ENCODE data around the gene EPN2.

The EPN2 gene

DNA sequence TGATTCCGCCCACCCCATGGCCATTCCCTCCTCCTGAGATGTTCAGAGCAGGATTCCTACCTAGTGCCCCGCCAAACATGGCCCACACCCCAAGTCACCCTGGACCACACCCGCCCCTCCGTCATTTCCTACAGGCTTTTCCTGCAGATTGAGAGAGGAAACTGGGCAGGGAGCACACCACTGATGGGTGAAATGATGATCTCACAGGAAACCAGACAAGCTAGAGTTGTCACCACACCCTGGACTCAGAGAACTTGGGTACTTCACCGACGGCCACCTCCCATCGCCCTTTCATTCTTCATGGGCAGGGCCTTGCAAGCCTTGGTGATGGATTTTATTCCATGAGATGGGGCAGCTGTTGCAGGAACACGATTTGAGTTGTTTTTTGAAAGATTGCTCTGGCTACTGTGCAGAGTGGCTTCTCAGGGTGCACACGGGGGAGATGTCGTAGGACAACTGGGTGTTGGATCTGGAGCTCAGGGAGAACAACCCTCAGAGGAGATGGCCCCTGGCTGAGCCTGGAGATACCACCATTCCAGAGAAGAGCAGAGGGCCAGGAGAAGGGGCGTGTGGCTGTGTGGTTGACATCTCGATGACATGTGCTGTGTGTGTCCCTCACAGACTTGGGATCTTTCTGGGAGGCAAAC is 132.8 kb downstream of the EPN2 start:
- peak; percentile 26 for DNase-seq

DNA sequence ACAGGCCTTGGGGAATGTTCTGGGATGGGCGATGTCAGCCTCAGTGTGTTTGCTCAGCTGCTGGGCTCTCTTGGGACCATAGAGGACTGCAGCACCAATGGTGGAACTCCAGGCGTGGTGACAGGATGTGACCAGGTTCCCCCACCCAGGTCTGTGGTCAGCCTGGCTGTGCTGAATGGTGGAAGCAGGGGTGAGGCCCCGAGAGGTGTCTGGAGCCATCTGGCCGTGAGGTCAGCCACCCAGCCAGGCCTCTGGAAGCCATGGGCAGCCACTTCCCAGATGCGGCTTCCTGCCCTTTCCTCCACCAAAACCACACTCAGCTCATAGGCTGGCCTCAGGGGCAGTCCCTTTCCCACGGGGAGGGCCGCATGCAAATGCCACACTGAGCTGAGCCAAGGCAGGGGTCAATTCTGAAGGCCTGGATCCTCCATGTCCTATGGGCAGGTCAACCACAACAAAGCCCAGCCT is 133.4 kb downstream of the EPN2 start:
- DNase-seq = peak; percentile 72

- DNase-seq = no peak
Observed at GRCh38 chr17:19371259-19372010, 134.3 kb downstream of the EPN2 start.

DNA sequence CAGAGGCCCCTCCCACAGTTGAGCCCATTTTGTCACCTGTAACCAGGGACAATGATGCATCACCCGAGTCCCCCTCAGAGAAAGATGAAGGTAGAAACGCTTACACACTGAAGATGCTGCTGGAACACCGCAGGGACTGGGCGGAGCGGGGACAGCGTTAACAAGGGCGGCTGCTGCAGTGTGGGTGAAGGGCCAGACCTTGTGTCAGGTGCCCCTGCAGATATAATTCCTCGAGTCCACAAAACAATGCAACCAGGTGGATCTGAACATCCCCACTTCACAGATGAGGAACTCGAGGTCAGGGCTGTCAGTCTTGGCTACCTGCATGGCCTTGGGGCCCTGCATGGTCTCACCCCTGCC is 134.8 kb downstream of the EPN2 start:
- DNase-seq = no peak

DNA sequence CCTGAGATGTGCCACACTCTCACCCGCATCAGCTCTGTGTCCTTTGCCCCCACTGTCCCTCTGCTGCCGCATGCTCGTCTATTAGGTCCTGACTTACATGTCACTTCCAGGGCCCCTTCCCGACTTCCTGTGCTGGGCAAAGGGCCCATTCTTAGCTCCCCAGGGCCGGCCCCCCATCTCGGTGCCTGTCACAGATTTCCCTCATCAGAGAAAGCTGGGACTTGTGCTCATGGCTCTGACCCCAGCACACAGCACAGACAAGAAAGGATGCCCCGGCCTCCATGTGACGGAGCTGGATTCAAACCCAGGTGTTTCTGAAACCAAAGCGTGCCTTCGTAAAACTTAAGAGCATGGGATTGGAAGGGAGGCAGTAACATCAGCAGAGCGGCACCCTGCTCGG is 135.3 kb downstream of the EPN2 start:
- DNase-seq = no peak

DNA sequence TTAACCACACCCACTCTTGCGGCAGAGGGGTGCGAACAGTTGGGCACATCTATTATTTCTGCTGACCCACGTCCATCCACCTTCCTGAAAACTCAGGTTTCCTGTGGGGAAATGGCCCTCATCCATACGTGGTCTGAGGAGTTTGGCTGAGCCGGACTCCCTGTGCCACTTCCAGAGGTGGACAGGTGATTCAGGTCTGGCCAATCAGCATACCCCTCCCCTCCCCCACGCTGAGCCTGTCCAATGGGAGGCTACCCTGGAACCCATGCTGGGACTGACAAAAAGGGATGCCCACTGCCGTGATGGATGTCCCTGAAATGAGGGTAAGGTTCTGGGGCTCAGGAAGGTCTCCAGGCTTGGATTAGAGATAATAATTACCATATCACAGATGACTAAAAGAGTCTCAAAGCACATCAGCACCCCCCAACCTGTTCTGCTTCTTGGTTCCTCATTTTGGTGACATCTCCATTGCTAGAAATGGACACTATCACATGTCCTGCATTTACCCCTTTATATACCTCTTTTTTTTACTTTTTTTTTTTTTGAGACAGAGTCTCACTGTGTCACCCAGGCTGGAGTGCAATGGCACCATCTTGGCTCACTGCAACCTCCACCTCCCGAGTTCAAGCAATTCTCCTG is 135.8 kb downstream of the EPN2 start:
- DNase-seq = no peak

- DNase-seq = no peak
Observed at GRCh38 chr17:19374136-19374535, 137.0 kb downstream of the EPN2 start.

GRCh38 chr17:19375732-19376131 is 138.6 kb downstream of the EPN2 start:
- no peak for DNase-seq

DNA sequence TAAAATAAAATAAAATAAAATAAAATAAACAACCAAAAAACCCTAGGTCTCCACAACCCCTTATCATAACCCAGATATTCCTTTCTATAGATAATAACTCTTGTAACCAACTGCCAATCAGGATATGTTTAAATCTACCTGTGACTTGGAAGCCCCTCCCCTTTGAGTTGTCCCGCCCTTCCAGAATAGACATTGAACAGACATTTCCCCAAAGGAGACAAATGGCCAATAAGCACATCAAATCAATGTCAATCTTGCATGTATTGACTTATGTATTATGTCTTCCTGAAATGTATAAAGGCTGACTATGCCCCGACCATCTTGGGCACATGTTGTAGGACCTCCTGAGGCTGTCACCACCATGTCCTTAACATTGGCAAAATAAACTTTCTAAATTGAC is 139.6 kb downstream of the EPN2 start:
- peak; percentile 11 for DNase-seq

DNA sequence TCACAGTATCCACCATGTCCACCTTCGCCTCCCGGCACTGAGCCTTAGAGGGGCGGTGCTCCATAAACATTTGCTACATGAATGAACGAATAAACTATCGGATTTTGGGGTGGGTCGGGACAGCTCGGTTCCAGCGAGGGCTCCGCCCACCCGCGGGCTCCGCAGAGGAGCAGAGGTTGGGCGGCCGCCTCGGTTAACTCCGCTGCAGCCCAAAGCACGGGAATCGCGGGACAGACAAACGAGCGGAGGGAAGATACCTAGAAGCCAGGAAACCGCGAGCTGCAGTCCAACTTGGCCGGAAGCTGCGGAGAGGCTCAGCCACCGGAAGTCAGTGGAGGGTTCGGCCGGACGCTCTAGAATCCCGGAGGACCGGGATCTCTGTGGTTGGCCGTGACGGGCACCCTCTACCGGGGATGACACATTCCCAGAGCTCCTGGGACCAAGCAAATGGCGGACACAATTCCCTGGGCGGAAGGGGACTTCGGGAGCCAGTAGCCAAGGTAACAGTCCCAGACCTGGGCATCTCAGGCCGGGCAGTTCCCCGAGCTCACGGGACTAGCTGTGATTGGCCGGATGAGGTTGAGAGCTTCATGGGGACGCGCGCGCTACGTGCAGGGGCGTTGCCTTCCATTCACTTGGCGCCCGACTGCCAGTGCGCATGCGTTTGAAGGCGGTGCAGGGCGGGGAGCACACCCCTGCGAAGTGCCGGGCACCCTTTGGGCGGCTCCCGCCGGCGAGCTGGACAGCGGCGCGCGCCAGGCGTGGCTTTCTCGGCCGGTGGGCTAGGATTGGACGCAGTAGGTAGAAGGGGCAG is 140.6 kb downstream of the EPN2 start:
- peak; percentile 100 for DNase-seq

DNA sequence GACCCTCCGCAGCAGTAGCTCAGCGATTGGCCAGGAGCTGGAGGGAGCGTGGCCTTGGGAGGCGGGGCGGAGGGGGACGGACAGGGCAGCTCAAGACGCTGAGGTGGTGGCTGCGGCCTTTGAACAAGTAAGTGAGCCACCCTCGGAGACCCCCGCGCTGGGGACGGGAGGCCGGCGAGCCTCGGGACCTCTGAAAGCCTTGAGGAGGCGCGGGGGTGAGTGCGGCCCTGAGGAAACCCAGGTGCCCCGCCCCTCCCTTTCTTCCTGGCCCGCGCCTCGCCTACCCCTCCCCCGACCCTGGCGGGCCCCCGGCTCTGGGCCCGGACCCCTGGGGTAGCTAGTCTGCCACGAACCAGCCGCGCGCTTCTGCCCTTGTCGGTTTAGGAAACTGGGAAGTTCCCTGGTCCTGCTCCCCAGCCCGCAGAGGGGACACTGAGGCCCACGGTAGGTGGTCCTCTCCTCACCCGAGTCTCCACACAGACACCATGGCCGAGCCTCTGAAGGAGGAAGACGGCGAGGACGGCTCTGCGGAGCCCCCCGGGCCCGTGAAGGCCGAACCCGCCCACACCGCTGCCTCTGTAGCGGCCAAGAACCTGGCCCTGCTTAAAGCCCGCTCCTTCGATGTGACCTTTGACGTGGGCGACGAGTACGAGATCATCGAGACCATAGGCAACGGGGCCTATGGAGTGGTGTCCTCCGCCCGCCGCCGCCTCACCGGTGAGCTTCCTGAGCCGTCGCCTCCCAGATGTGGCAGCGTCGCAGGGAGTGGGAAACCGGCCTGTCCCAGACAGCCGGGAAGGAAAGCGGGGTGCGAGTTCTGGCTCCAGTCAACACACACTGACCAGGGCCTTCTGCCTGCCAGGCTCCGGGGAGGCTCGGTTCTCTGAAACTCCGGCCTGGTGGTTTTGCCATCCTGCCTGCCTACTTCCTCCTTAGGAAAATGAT is 141.5 kb downstream of the EPN2 start, which contains the start of gene MAPK7:
Gene MAPK7 (plus strand): TSS at position 83 of the 945 bp plus-strand sequence. CDS start 403 bp downstream, at position 486.
- DNase-seq = no peak

DNA sequence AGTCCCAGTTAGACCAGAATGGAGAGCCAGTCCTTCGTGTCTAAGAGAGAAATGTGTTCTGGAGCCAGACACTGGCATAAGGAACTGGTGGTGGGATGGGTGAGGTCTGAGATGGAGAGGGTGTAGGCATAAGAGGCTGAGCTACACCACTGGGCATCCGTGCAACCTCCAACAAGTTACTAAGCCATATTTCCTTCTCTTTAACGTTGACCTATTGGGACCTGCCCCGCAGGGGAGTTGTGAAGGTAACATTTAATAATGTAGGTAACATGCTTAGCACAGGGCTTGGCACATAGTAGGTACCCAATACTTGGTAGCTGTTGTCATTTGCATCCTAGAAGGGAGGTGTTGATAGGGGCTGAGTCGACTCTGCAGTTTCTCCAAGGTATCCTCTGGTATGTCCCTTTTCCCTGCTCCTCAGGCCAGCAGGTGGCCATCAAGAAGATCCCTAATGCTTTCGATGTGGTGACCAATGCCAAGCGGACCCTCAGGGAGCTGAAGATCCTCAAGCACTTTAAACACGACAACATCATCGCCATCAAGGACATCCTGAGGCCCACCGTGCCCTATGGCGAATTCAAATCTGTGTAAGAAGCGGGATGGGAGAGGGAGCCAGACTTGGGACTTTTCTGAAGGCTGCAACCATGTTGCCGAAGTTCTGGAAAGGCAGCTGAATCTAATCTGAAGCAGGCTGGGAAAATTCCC is 142.3 kb downstream of the EPN2 start:
- DNase-seq = no peak

DNA sequence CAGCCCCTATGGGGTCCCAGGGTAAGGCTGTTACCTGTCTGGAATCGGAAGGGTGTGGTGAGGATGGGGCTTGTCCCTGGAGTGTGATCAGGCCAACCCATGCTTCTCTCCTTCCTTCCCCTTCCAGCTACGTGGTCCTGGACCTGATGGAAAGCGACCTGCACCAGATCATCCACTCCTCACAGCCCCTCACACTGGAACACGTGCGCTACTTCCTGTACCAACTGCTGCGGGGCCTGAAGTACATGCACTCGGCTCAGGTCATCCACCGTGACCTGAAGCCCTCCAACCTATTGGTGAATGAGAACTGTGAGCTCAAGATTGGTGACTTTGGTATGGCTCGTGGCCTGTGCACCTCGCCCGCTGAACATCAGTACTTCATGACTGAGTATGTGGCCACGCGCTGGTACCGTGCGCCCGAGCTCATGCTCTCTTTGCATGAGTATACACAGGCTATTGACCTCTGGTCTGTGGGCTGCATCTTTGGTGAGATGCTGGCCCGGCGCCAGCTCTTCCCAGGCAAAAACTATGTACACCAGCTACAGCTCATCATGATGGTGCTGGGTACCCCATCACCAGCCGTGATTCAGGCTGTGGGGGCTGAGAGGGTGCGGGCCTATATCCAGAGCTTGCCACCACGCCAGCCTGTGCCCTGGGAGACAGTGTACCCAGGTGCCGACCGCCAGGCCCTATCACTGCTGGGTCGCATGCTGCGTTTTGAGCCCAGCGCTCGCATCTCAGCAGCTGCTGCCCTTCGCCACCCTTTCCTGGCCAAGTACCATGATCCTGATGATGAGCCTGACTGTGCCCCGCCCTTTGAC is 143.5 kb downstream of the EPN2 start:
- DNase-seq = peak; percentile 16

DNA sequence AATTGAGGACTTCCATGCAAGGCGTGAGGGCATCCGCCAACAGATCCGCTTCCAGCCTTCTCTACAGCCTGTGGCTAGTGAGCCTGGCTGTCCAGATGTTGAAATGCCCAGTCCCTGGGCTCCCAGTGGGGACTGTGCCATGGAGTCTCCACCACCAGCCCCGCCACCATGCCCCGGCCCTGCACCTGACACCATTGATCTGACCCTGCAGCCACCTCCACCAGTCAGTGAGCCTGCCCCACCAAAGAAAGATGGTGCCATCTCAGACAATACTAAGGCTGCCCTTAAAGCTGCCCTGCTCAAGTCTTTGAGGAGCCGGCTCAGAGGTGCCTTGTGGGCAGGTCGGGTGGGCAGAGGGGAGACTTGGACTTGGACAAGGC is 144.2 kb downstream of the EPN2 start:
- no peak for DNase-seq

DNA sequence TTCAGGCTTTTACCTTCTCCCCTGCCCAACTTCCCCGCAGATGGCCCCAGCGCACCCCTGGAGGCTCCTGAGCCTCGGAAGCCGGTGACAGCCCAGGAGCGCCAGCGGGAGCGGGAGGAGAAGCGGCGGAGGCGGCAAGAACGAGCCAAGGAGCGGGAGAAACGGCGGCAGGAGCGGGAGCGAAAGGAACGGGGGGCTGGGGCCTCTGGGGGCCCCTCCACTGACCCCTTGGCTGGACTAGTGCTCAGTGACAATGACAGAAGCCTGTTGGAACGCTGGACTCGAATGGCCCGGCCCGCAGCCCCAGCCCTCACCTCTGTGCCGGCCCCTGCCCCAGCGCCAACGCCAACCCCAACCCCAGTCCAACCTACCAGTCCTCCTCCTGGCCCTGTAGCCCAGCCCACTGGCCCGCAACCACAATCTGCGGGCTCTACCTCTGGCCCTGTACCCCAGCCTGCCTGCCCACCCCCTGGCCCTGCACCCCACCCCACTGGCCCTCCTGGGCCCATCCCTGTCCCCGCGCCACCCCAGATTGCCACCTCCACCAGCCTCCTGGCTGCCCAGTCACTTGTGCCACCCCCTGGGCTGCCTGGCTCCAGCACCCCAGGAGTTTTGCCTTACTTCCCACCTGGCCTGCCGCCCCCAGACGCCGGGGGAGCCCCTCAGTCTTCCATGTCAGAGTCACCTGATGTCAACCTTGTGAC is 144.7 kb downstream of the EPN2 start:
- DNase-seq = peak; percentile 27

GRCh38 chr17:19382531-19383444 is 145.6 kb downstream of the EPN2 start:
- no peak for DNase-seq

DNA sequence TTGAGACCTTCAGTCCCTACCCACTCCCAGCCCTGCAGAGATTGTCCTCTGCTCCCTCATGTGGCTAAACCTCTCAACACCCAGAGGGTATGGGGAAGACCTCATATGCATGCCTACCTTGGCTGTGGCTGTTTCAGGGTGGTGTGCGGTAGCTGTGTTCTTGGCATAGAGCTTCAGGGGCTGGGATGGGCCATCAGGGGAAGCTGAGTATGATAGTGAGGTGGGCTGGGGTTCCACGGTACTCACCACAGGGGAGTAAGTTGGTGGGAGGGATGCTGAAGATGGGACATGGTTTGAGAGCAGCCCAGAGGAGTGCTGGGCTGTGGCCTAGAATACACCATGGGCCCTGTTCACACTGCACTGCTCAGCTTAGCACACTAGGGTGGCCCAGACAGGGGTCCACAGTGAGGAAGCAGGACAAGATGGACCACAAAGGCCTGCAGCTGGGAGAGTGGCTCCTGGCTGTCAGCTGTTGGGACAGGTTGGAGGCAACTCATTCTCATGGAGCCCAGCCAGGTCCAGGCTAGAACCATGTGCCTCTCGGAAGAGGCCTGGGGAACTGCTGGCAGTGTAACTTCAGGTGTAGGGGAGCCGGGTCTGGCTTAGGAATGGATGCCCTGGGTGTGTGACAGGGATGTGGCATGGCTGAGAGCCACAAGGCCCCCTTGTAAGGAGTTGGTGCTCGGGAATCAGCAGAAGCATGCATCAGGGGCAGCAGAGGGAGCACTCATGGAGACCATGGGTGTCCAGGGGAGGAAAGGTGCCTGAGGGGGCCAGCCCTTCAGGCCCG is 146.7 kb downstream of the EPN2 start:
- no peak for DNase-seq

Measured in left hindlimb (tissue), 1 donor.